IMR-90 (cell line): ENCODE data around the gene POC1B.

Experiments used
- BHLHE40 ChIP-seq: fragments of 150-350 bp; IDR thresholded peaks from 2 replicates; pipeline ENCODE4 v1.6.1; 2016; ENCODE audit warnings: mild to moderate bottlenecking, low read depth, low read length
- CEBPB ChIP-seq: IDR thresholded peaks from 2 replicates; pipeline ENCODE4 v1.6.1; 2012; ENCODE audit warnings: low read depth, low read length, improper control_type of control experiment
- CHD1 ChIP-seq: IDR thresholded peaks from 2 replicates; pipeline ENCODE4 v1.6.1; 2012; ENCODE audit warnings: low read depth, low read length, improper control_type of control experiment
- CTCF ChIP-seq: conservative IDR thresholded peaks from 2 replicates; pipeline ENCODE4 v1.5.1; 2012; ENCODE audit warnings: mild to moderate bottlenecking, low read depth, low read length, improper control_type of control experiment
- ELK1 ChIP-seq: fragments of 150-350 bp; IDR thresholded peaks from 2 replicates; pipeline ENCODE4 v1.6.1; 2016; ENCODE audit warnings: low read depth, mild to moderate bottlenecking, low read length, moderate library complexity, borderline replicate concordance
- FOS ChIP-seq: fragments of 150-350 bp; IDR thresholded peaks from 2 replicates; pipeline ENCODE4 v1.6.1; 2016; ENCODE audit warnings: low read depth, low read length
- MAFK ChIP-seq: IDR thresholded peaks from 2 replicates; pipeline ENCODE4 v1.6.1; 2012; ENCODE audit warnings: low read depth, low read length, improper control_type of control experiment
- MAZ ChIP-seq: IDR thresholded peaks from 2 replicates; pipeline ENCODE4 v1.6.1; 2012; ENCODE audit warnings: low read depth, mild to moderate bottlenecking, low read length, improper control_type of control experiment, moderate library complexity, borderline replicate concordance
- MXI1 ChIP-seq: IDR thresholded peaks from 2 replicates; pipeline ENCODE4 v1.6.1; 2012; ENCODE audit warnings: low read depth, mild to moderate bottlenecking, low read length, moderate library complexity, borderline replicate concordance
- POLR2A ChIP-seq: IDR thresholded peaks from 2 replicates; pipeline ENCODE4 v1.6.1; 2012; ENCODE audit warnings: mild to moderate bottlenecking, low read depth, low read length
- RAD21 ChIP-seq: IDR thresholded peaks from 2 replicates; pipeline ENCODE4 v1.6.1; 2012; ENCODE audit warnings: low read length, improper control_type of control experiment
- RFX5 ChIP-seq: IDR thresholded peaks from 2 replicates; pipeline ENCODE4 v1.8.0; 2012; ENCODE audit warnings: low read depth, mild to moderate bottlenecking, low read length, moderate library complexity
- SMC3 ChIP-seq: fragments of 150-350 bp; IDR thresholded peaks from 2 replicates; pipeline ENCODE4 v1.6.1; 2016; ENCODE audit warnings: low read depth, mild to moderate bottlenecking, antibody characterized with exemption, low read length, moderate library complexity
- USF2 ChIP-seq: fragments of 150-350 bp; IDR thresholded peaks from 2 replicates; pipeline ENCODE4 v1.6.1; 2017; ENCODE audit warnings: mild to moderate bottlenecking, antibody characterized with exemption, low read length, low read depth

- TF ChIP-seq CHD1 (no peak), CTCF (no peak), RFX5 (no peak), CEBPB (no peak), POLR2A (no peak), FOS (no peak), MAZ (no peak), USF2 (no peak), BHLHE40 (no peak), MAFK (no peak), ELK1 (no peak), RAD21 (no peak), MXI1 (no peak), SMC3 (no peak)
Measured at GRCh38 chr12:89497467-89497866, 28.4 kb downstream of the POC1B start.
